IMR-90 (cell line): ENCODE results near the gene LSMEM2. TPM values are rescaled to one million over a fixed set of nuclear protein-coding genes. Genes with fewer than 3 reads are reported as not detected.
A peak's percentile ranks its signal among the peaks of the same experiment; 100 is the strongest.

ENCODE experiments used
- ATAC-seq: fragments of 200-7000 bp; cut with Tn5 transposase; 2 replicates; pipeline ENCODE4 v1.9.1; 2020; ENCODE audit warnings: low read depth, mild to moderate bottlenecking, moderate library complexity
- BruUV-seq: library from RNA; stranded (reverse); fragments of 400-500 nt; replicated peaks from 2 replicates; lab custom pipeline; 2021; lab: Mats Ljungman, UMichigan
- CTCF ChIA-PET: fragments of 300-600 bp; formaldehyde crosslinking; extraction: SDS; loops from one replicate; lab custom pipeline; 2021; ENCODE audit warnings: antibody characterized with exemption; lab: Yijun Ruan, JAX
- POLR2A ChIA-PET: fragments of 300-600 bp; sonication (Branson Sonifier 250); formaldehyde crosslinking; loops from one replicate; lab custom pipeline; 2022; ENCODE audit warnings: antibody characterized with exemption; ENCODE audit not compliant: unreplicated experiment; lab: Charles Lee
- DNase-seq: peaks from one replicate; pipeline ENCODE4 v3.0.0; 2013
- H2AFZ ChIP-seq: replicated peaks from 2 replicates; pipeline ENCODE3; 2013; ENCODE audit warnings: low read length, mild to moderate bottlenecking; ENCODE audit not compliant: poor library complexity
- H2AK5ac ChIP-seq: 2 replicates; pipeline ENCODE4 v1.6.1; 2013; ENCODE audit warnings: low read depth, low read length, inconsistent platforms
- H2AK9ac ChIP-seq: replicated peaks from 2 replicates; pipeline ENCODE3; 2013; ENCODE audit warnings: mild to moderate bottlenecking, low read depth, low read length, moderate library complexity; ENCODE audit not compliant: poor library complexity
- H2BK120ac ChIP-seq: 2 replicates; pipeline ENCODE4 v1.6.1; 2013; ENCODE audit warnings: low read depth, low read length, inconsistent platforms
- H2BK15ac ChIP-seq: 3 replicates; pipeline ENCODE4 v1.6.1; 2013; ENCODE audit warnings: low read depth, low read length, inconsistent platforms
- H2BK20ac ChIP-seq: 2 replicates; pipeline ENCODE4 v1.6.1; 2013; ENCODE audit warnings: low read depth, mild to moderate bottlenecking, inconsistent platforms, low read length, moderate library complexity
- H2BK5ac ChIP-seq: 2 replicates; pipeline ENCODE4 v1.6.1; 2013; ENCODE audit warnings: mild to moderate bottlenecking, low read depth, low read length, inconsistent platforms; ENCODE audit not compliant: poor library complexity, severe bottlenecking
- H3K14ac ChIP-seq: replicated peaks from 2 replicates; pipeline ENCODE4 v1.6.1; 2013; ENCODE audit warnings: low read depth, low read length, inconsistent platforms
- H3K18ac ChIP-seq: 2 replicates; pipeline ENCODE4 v1.6.1; 2013; ENCODE audit warnings: low read depth, low read length, control low read depth
- H3K23ac ChIP-seq: 2 replicates; pipeline ENCODE4 v1.6.1; 2013; ENCODE audit warnings: low read depth, low read length, inconsistent platforms
- H3K27ac ChIP-seq: 2 replicates; pipeline ENCODE4 v1.5.1; 2013; ENCODE audit warnings: mild to moderate bottlenecking, control low read depth, low read length; ENCODE audit not compliant: insufficient read depth
- H3K27me3 ChIP-seq: 2 replicates; pipeline ENCODE4 v1.6.1; 2013; ENCODE audit warnings: low read length; ENCODE audit not compliant: control insufficient read depth, insufficient read depth
- H3K36me3 ChIP-seq: 2 replicates; pipeline ENCODE4 v1.6.1; 2013; ENCODE audit warnings: low read length, mixed read lengths; ENCODE audit not compliant: control insufficient read depth, insufficient read depth
- H3K4ac ChIP-seq: 2 replicates; pipeline ENCODE4 v1.6.1; 2013; ENCODE audit warnings: low read depth, low read length, inconsistent platforms
- H3K4me1 ChIP-seq: 2 replicates; pipeline ENCODE4 v1.6.1; 2013; ENCODE audit warnings: low read length, mixed read lengths; ENCODE audit not compliant: control insufficient read depth, insufficient read depth
- H3K4me2 ChIP-seq: 2 replicates; pipeline ENCODE4 v1.6.1; 2013; ENCODE audit warnings: low read depth, mild to moderate bottlenecking, control low read depth, low read length, moderate library complexity
- H3K4me3 ChIP-seq: 2 replicates; pipeline ENCODE4 v1.5.1; 2013; ENCODE audit warnings: low read depth, mild to moderate bottlenecking, control low read depth, low read length, moderate library complexity; ENCODE audit not compliant: insufficient read depth
- H3K56ac ChIP-seq: 2 replicates; pipeline ENCODE4 v1.6.1; 2013; ENCODE audit warnings: low read length, inconsistent platforms; ENCODE audit not compliant: insufficient read depth; ENCODE audit errors: extremely low read depth
- H3K79me1 ChIP-seq, 2 experiments: 2 replicates each; pipeline ENCODE4 v1.6.1; 2013; ENCODE audit warnings: low read length in 2 of 2, inconsistent platforms in 1 of 2, low read depth in 1 of 2
- H3K9ac ChIP-seq: 2 replicates; pipeline ENCODE4 v1.6.1; 2013; ENCODE audit warnings: low read depth, low read length, control low read depth
- H3K9me1 ChIP-seq: 2 replicates; pipeline ENCODE4 v1.6.1; 2013; ENCODE audit warnings: low read length, inconsistent platforms; ENCODE audit not compliant: insufficient read depth
- H3K9me3 ChIP-seq: 2 replicates; pipeline ENCODE4 v1.6.1; 2013; ENCODE audit warnings: low read length; ENCODE audit not compliant: control insufficient read depth, insufficient read depth
- H4K20me1 ChIP-seq: 2 replicates; pipeline ENCODE4 v1.6.1; 2013; ENCODE audit warnings: low read length, inconsistent platforms; ENCODE audit not compliant: insufficient read depth
- H4K5ac ChIP-seq: 2 replicates; pipeline ENCODE4 v1.6.1; 2013; ENCODE audit warnings: mild to moderate bottlenecking, low read depth, low read length, control low read depth
- H4K8ac ChIP-seq, 2 experiments: 2 replicates each; pipeline ENCODE4 v1.6.1; 2013; ENCODE audit warnings: low read depth in 2 of 2, low read length in 2 of 2, control low read depth in 1 of 2, inconsistent platforms in 1 of 2
- H4K91ac ChIP-seq: 2 replicates; pipeline ENCODE4 v1.6.1; 2013; ENCODE audit warnings: low read depth, low read length, inconsistent platforms; ENCODE audit not compliant: insufficient read depth
- CEBPB ChIP-seq: IDR thresholded peaks from 2 replicates; pipeline ENCODE4 v1.6.1; 2012; ENCODE audit warnings: low read depth, low read length, improper control_type of control experiment
- CHD1 ChIP-seq: IDR thresholded peaks from 2 replicates; pipeline ENCODE4 v1.6.1; 2012; ENCODE audit warnings: low read depth, low read length, improper control_type of control experiment
- FOS ChIP-seq: fragments of 150-350 bp; IDR thresholded peaks from 2 replicates; pipeline ENCODE4 v1.6.1; 2016; ENCODE audit warnings: low read depth, low read length
- MAFK ChIP-seq: IDR thresholded peaks from 2 replicates; pipeline ENCODE4 v1.6.1; 2012; ENCODE audit warnings: low read depth, low read length, improper control_type of control experiment
- MAZ ChIP-seq: IDR thresholded peaks from 2 replicates; pipeline ENCODE4 v1.6.1; 2012; ENCODE audit warnings: low read depth, mild to moderate bottlenecking, low read length, improper control_type of control experiment, moderate library complexity, borderline replicate concordance
- MXI1 ChIP-seq: IDR thresholded peaks from 2 replicates; pipeline ENCODE4 v1.6.1; 2012; ENCODE audit warnings: low read depth, mild to moderate bottlenecking, low read length, moderate library complexity, borderline replicate concordance
- RAD21 ChIP-seq: IDR thresholded peaks from 2 replicates; pipeline ENCODE4 v1.6.1; 2012; ENCODE audit warnings: low read length, improper control_type of control experiment
- RCOR1 ChIP-seq: IDR thresholded peaks from 2 replicates; pipeline ENCODE4 v1.6.1; 2012; ENCODE audit warnings: mild to moderate bottlenecking, low read length, improper control_type of control experiment; ENCODE audit not compliant: insufficient replicate concordance
- WGBS, 2 experiments: methylation state at CpG; one replicate each; pipeline versions ENCODE4 v1.1.5 to v1.1.7; 2013; ENCODE audit warnings: missing lambda C conversion rate in 2 of 2; ENCODE audit not compliant: insufficient read length in 1 of 2; ENCODE audit errors: extremely low coverage in 2 of 2; 5-methylcytosine and 5-hydroxymethylcytosine counted together
- dilution Hi-C: fragments of 300-500 bp; cut with HindIII; formaldehyde crosslinking; loops from one replicate; pipeline ENCODE4 v1.14.3; 2018; ENCODE audit warnings: low sequenced_read_pairs; ENCODE audit not compliant: unreplicated experiment
- in situ Hi-C: fragments of 300-500 bp; cut with MboI; formaldehyde crosslinking; loops from 3 replicates; pipeline ENCODE4 v1.14.3; 2019; ENCODE audit warnings: low sequenced_read_pairs, inconsistent platforms, mixed read lengths
- intact Hi-C: fragments of 100-400 bp; cut with micrococcal nuclease; formaldehyde crosslinking; loops from 2 replicates; pipeline ENCODE4 v1.10.0; 2022
- polyA plus RNA-seq, 3 experiments: library from polyadenylated mRNA; depleted of rRNA; stranded (reverse); fragments of >200 nt; gene quantifications; 2 replicates each; pipeline ENCODE4 v1.2.3, GENCODE V29; 2012; ENCODE audit warnings: low replicate concordance in 1 of 3
- total RNA-seq: library from RNA; depleted of rRNA; stranded (reverse); fragments of >200 nt; gene quantifications from 2 replicates; pipeline ENCODE4 v1.2.3, GENCODE V29; 2012
- TF ChIP-seq, protein P1 (sequence below): fragments of 150-350 bp; IDR thresholded peaks from 2 replicates; pipeline ENCODE4 v1.6.1; 2017; ENCODE audit warnings: mild to moderate bottlenecking, antibody characterized with exemption, low read length, low read depth
- TF ChIP-seq, protein P2 (sequence below): conservative IDR thresholded peaks from 2 replicates; pipeline ENCODE4 v1.5.1; 2012; ENCODE audit warnings: mild to moderate bottlenecking, low read depth, low read length, improper control_type of control experiment

The LSMEM2 gene
- total and polyA plus RNA-seq, 2 of the 4 experiments (the other 2 are of a cell fraction): under 0.01 TPM; not detected in 1

GRCh38 chr3:50246517-50246954 is 32.4 kb upstream of the LSMEM2 start:
- Histone ChIP-seq H3K9ac (peak overlapping the region; percentile 13), H3K4me1 (peaks cover 66% of the 10 kb centered on the region), H3K4ac (peak overlapping the region; percentile 89), H2BK15ac (peak overlapping the region; percentile 14; the same call in 1 of the 3 replicates), H3K4me3 (no peak overlapping the region), H3K4me2 (peak overlapping the region; percentile 53), H2BK5ac (peak overlapping the region; percentile 81), H3K36me3 (peaks cover 22% of the 10 kb centered on the region), H3K9me1 (peaks cover 15% of the 10 kb centered on the region), H3K79me1 (peaks cover 9 to 89% of the 10 kb centered on the region in 2 experiments), H3K18ac (no peak overlapping the region), H4K8ac (peak overlapping the region; percentile 70 to 98), H4K20me1 (peaks cover 86% of the 10 kb centered on the region), H2AK9ac (peak overlapping the region; percentile 98), H4K91ac (peak overlapping the region; percentile 76), H2AFZ (peak overlapping the region; percentile 86), H3K27ac (peak overlapping the region; percentile 72), H3K27me3 (no peaks in the 10 kb centered on the region), H2AK5ac (peak overlapping the region; percentile 97), H3K9me3 (no peaks in the 10 kb centered on the region), H2BK120ac (peak overlapping the region; percentile 13; the same call in 1 of the 2 replicates), H3K56ac (peak overlapping the region; percentile 1; the same call in 1 of the 2 replicates), H2BK20ac (no peak overlapping the region), H3K23ac (peak overlapping the region; percentile 57; the same call in 1 of the 2 replicates), H4K5ac (peak overlapping the region; percentile 56), H3K14ac (peak overlapping the region; percentile 74)
- ATAC-seq (peak; percentile 55), DNase-seq (peak; percentile 92)
- ChIA-PET CTCF (interaction anchor here (0.6 to 1.1 kb wide), 10 partner anchors 9 to 135 kb away, joined by 3 to 8 read pairs (median 5); partner anchors contain the start of genes GNAI2 and SEMA3B), POLR2A (interaction anchor here (0.6 to 1.0 kb wide), 2 partner anchors 11 to 65 kb away, joined by 3 to 6 read pairs; partner anchors contain the start of gene GNAI2)
- dilution Hi-C loops: no loop called here
- BruUV-seq: no TSS peak
- intact Hi-C loops: loop anchor here (1.0 kb wide), 1 partner anchor 19 kb away; no protein-coding TSS in a partner anchor
- 50% methylated on average over 2 of the region's 10 CpGs; no CpG with 5 or more reads in 1 of the 2 experiments for WGBS, 2 experiments
- no peak for TF ChIP-seq FOS
- TF ChIP-seq, protein P1, sequence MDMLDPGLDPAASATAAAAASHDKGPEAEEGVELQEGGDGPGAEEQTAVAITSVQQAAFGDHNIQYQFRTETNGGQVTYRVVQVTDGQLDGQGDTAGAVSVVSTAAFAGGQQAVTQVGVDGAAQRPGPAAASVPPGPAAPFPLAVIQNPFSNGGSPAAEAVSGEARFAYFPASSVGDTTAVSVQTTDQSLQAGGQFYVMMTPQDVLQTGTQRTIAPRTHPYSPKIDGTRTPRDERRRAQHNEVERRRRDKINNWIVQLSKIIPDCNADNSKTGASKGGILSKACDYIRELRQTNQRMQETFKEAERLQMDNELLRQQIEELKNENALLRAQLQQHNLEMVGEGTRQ: peak; percentile 63
- TF ChIP-seq MAZ: no peak
- TF ChIP-seq CEBPB: no peak
- no peak for TF ChIP-seq RAD21
- peak; percentile 59 for TF ChIP-seq MAFK
- no peak for TF ChIP-seq RCOR1
- TF ChIP-seq, protein P2, sequence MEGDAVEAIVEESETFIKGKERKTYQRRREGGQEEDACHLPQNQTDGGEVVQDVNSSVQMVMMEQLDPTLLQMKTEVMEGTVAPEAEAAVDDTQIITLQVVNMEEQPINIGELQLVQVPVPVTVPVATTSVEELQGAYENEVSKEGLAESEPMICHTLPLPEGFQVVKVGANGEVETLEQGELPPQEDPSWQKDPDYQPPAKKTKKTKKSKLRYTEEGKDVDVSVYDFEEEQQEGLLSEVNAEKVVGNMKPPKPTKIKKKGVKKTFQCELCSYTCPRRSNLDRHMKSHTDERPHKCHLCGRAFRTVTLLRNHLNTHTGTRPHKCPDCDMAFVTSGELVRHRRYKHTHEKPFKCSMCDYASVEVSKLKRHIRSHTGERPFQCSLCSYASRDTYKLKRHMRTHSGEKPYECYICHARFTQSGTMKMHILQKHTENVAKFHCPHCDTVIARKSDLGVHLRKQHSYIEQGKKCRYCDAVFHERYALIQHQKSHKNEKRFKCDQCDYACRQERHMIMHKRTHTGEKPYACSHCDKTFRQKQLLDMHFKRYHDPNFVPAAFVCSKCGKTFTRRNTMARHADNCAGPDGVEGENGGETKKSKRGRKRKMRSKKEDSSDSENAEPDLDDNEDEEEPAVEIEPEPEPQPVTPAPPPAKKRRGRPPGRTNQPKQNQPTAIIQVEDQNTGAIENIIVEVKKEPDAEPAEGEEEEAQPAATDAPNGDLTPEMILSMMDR: no peak
- TF ChIP-seq CHD1: no peak
- peak; percentile 65 for TF ChIP-seq MXI1
- in situ Hi-C loops: no loop called here
